ENCODE data around the gene KCTD16.

- TF ChIP-seq CTCF (IDR thresholded peaks at IDR 0.05; ENCODE audit: insufficient read depth, low read depth, low read length) (no peak), EZH2 (IDR thresholded peaks at IDR 0.05; ENCODE audit: insufficient read depth, low read length) (no peak)
Observed at GRCh38 chr5:144248015-144248414, 77.3 kb downstream of the KCTD16 start.
